MM.1S (cell line): ENCODE results near the gene EMSY.

Experiments used
- DNase-seq: peaks from one replicate; pipeline ENCODE4 v3.0.0-alpha.2; 2015
- H2AFZ ChIP-seq: fragments of 300-600 bp; sonication (generic); 2 replicates; pipeline ENCODE4 v1.6.0; 2016; ENCODE audit warnings: antibody characterized with exemption, low read length
- H3F3A ChIP-seq: fragments of 300-600 bp; sonication (generic); 2 replicates; pipeline ENCODE4 v1.6.1; 2016; ENCODE audit warnings: mild to moderate bottlenecking, antibody characterized with exemption, low read length, moderate library complexity, mixed read lengths; ENCODE audit not compliant: insufficient read depth
- H3K27ac ChIP-seq: fragments of 300-600 bp; sonication (generic); 2 replicates; pipeline ENCODE4 v1.5.1; 2016; ENCODE audit warnings: mild to moderate bottlenecking, low read length
- H3K27me3 ChIP-seq: fragments of 300-600 bp; sonication (generic); replicated peaks from 2 replicates; pipeline ENCODE4 v1.6.0; 2016; ENCODE audit warnings: low read length; ENCODE audit not compliant: insufficient read depth
- H3K36me3 ChIP-seq: fragments of 300-600 bp; sonication (generic); replicated peaks from 2 replicates; pipeline ENCODE4 v1.6.1; 2016; ENCODE audit warnings: mild to moderate bottlenecking, low read length, mixed read lengths; ENCODE audit not compliant: insufficient read depth
- H3K4me1 ChIP-seq: fragments of 300-600 bp; sonication (generic); 2 replicates; pipeline ENCODE4 v1.6.1; 2016; ENCODE audit warnings: low read length, mixed read lengths
- H3K4me2 ChIP-seq: fragments of 300-600 bp; sonication (generic); 2 replicates; pipeline ENCODE4 v1.6.0; 2016; ENCODE audit warnings: low read depth, low read length
- H3K4me3 ChIP-seq: fragments of 300-600 bp; sonication (generic); 2 replicates; pipeline ENCODE4 v1.5.1; 2016; ENCODE audit warnings: low read length, mixed read lengths
- H3K79me2 ChIP-seq: fragments of 300-600 bp; sonication (generic); 2 replicates; pipeline ENCODE4 v1.6.1; 2016; ENCODE audit warnings: mixed run types, low read length, mixed read lengths
- H3K9ac ChIP-seq: fragments of 300-600 bp; sonication (generic); 2 replicates; pipeline ENCODE4 v1.6.1; 2016; ENCODE audit warnings: low read length, mixed read lengths
- H3K9me2 ChIP-seq: fragments of 300-600 bp; sonication (generic); replicated peaks from 2 replicates; pipeline ENCODE4 v1.6.1; 2016; ENCODE audit warnings: mild to moderate bottlenecking, low read length, mixed read lengths; ENCODE audit not compliant: insufficient read depth
- H3K9me3 ChIP-seq: fragments of 300-600 bp; sonication (generic); replicated peaks from 2 replicates; pipeline ENCODE4 v1.6.1; 2016; ENCODE audit warnings: mild to moderate bottlenecking, low read length, mixed read lengths; ENCODE audit not compliant: insufficient read depth
- H4K20me1 ChIP-seq: fragments of 300-600 bp; sonication (generic); 2 replicates; pipeline ENCODE4 v1.6.1; 2016; ENCODE audit warnings: mild to moderate bottlenecking, low read length, moderate library complexity, mixed read lengths; ENCODE audit not compliant: insufficient read depth
- EZH2 ChIP-seq: fragments of 300-600 bp; sonication (generic); optimal IDR thresholded peaks from 2 replicates; pipeline ENCODE3; 2017; ENCODE audit warnings: low read depth, mild to moderate bottlenecking, antibody characterized with exemption, low read length, mixed read lengths
- EZH2phosphoT487 ChIP-seq: fragments of 300-600 bp; sonication (generic); IDR thresholded peaks from 2 replicates; pipeline ENCODE4 v1.6.1; 2018; ENCODE audit warnings: antibody characterized with exemption, low read length
- TF ChIP-seq, protein P1 (sequence below): fragments of 300-600 bp; sonication (generic); IDR thresholded peaks from 2 replicates; pipeline ENCODE4 v1.5.1; 2016; ENCODE audit warnings: antibody characterized with exemption, low read length, mixed read lengths

Gene EMSY

DNA sequence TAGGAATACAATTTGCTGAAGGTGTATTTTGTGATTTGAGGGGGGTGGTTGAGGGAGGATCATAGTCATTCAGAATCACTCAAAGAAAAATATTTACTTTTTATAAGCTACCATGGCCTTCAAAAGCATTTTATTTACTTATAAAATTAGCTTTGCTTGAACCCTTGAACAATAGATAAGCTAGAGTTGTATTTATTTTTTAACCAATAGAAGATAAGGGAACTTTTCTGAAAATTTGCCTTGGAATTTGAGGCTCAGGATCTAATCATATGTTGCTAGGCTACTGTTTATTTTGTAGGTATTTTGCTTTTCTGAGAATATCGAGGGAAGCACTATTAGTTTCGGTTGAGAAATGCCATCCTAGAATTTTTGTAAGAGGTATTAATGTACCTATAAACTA is 82.1 kb downstream of the EMSY start:
- no peaks in the 10 kb centered on the region for H4K20me1 ChIP-seq
- no peaks in the 10 kb centered on the region for H3K79me2 ChIP-seq
- no peak overlapping the region for H3K4me3 ChIP-seq
- no peak for DNase-seq
- H3F3A ChIP-seq = no peaks in the 10 kb centered on the region
- no peak overlapping the region for H3K4me2 ChIP-seq
- no peak overlapping the region for H3K9ac ChIP-seq
- H2AFZ ChIP-seq = no peak overlapping the region
- H3K27ac ChIP-seq = no peak overlapping the region
- H3K9me2 ChIP-seq = no peaks in the 10 kb centered on the region
- no peaks in the 10 kb centered on the region; the same call in 1 of the 2 replicates for H3K36me3 ChIP-seq
- no peak for TF ChIP-seq EZH2phosphoT487
- TF ChIP-seq, protein P1, sequence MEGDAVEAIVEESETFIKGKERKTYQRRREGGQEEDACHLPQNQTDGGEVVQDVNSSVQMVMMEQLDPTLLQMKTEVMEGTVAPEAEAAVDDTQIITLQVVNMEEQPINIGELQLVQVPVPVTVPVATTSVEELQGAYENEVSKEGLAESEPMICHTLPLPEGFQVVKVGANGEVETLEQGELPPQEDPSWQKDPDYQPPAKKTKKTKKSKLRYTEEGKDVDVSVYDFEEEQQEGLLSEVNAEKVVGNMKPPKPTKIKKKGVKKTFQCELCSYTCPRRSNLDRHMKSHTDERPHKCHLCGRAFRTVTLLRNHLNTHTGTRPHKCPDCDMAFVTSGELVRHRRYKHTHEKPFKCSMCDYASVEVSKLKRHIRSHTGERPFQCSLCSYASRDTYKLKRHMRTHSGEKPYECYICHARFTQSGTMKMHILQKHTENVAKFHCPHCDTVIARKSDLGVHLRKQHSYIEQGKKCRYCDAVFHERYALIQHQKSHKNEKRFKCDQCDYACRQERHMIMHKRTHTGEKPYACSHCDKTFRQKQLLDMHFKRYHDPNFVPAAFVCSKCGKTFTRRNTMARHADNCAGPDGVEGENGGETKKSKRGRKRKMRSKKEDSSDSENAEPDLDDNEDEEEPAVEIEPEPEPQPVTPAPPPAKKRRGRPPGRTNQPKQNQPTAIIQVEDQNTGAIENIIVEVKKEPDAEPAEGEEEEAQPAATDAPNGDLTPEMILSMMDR = no peak
- TF ChIP-seq EZH2 = no peak
- no peaks in the 10 kb centered on the region for H3K9me3 ChIP-seq
- no peaks in the 10 kb centered on the region for H3K4me1 ChIP-seq
- no peaks in the 10 kb centered on the region for H3K27me3 ChIP-seq

DNA sequence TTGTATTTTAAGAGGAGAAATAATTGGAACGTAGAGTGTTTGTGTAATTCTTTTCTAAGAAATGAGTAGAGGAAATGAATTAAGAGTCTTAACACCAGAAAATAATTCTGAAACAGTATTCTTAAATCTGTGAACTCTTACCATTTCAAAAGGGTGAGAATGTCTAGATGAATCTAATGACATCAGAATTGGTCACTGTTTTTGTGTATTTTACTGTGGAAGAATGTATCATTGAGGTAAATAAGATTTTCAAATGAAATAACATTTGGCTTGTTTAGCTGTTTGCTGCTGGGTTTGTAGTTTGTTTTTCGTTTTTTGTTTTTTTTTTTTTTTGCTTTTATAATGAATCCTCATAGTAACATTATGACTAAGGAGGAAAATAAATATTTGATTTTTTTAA is 97.6 kb downstream of the EMSY start:
- no peaks in the 10 kb centered on the region for H3K27me3 ChIP-seq
- no peak for TF ChIP-seq EZH2phosphoT487
- no peak for TF ChIP-seq EZH2
- TF ChIP-seq, protein P1 = no peak
- H3K79me2 ChIP-seq = no peaks in the 10 kb centered on the region
- H3K4me2 ChIP-seq = no peak overlapping the region
- H3K4me1 ChIP-seq = no peaks in the 10 kb centered on the region
- no peak overlapping the region for H2AFZ ChIP-seq
- H4K20me1 ChIP-seq = no peaks in the 10 kb centered on the region
- no peak for DNase-seq
- no peaks in the 10 kb centered on the region for H3K9me3 ChIP-seq
- H3K36me3 ChIP-seq = peaks cover 3% of the 10 kb centered on the region; the same call in 1 of the 2 replicates
- no peak overlapping the region for H3K9ac ChIP-seq
- H3K27ac ChIP-seq = no peak overlapping the region
- no peaks in the 10 kb centered on the region for H3K9me2 ChIP-seq
- H3K4me3 ChIP-seq = no peak overlapping the region
- H3F3A ChIP-seq = no peaks in the 10 kb centered on the region

DNA sequence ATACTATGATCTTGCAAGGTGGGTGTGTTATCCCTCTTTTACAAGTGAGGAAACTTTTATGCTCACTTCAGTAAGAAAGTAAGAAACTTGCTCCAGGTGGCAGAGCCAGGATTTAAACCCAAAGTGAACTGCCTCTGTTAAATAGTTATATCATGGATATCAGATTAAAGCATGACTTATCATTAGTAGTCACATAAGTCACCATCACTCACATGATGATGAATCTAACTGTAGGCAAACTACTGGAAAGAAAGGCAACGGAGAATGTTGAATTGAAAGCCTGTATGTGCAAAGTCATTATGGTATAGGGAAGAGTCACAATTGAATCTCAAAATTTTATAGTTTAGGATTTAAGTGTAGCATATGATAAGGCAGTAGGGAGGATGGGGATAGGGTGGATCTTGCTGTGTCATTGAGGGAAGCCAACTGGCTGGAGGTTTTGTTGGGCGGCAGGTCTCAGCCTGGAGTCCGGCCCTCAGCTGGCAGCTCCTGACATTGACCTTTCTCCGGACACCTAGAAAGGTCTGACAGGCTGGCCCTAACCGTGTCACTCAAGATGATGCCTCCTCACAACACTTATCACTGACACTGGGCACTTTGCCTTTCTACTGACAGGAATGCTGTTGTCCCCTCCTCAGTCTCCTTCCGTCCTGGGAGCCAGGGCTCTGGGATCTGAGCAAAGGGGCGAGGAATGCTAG is 98.3 kb downstream of the EMSY start:
- TF ChIP-seq, protein P1 = no peak
- Histone ChIP-seq H3F3A (no peaks in the 10 kb centered on the region), H3K27ac (no peak overlapping the region), H3K4me3 (no peak overlapping the region), H3K36me3 (peaks cover 3% of the 10 kb centered on the region; the same call in 1 of the 2 replicates), H3K4me1 (no peaks in the 10 kb centered on the region), H3K9ac (no peak overlapping the region), H3K27me3 (no peaks in the 10 kb centered on the region), H4K20me1 (no peaks in the 10 kb centered on the region), H2AFZ (no peak overlapping the region), H3K9me2 (no peaks in the 10 kb centered on the region), H3K4me2 (no peak overlapping the region), H3K9me3 (no peaks in the 10 kb centered on the region), H3K79me2 (no peaks in the 10 kb centered on the region)
- no peak for DNase-seq
